Stimulated activated effector memory CD8-positive, alpha-beta T cell treated with anti-CD3 and anti-CD28 coated beads, Interleukin-12 subunit alpha, Interleukin-12 subunit beta, amount 100 ng/mL, for 72 hours (primary cell): ENCODE data around the gene EME1.
"Not testable (repeated sequence)": the region's sequence is repeated elsewhere in the genome, so short reads cannot be mapped to it uniquely, and the experiment has no call there.

Experiments
- ATAC-seq: fragments of 150-1000 bp; cut with Tn5 transposase; 2 replicates; pipeline ENCODE4 v1.10.0; 2021
- DNase-seq, 2 donors: peaks; one replicate each; pipeline ENCODE4 v3.0.0; 2021 to 2022; ENCODE audit warnings: low spot score in 2 of 2
- H3K27ac Mint-ChIP-seq: one replicate; pipeline ENCODE4 v1.8.0; 2022; ENCODE audit warnings: mild to moderate bottlenecking, mixed read lengths
- H3K36me3 Mint-ChIP-seq: one replicate; pipeline ENCODE4 v1.8.0; 2022; ENCODE audit warnings: mild to moderate bottlenecking, mixed read lengths
- H3K4me1 Mint-ChIP-seq: one replicate; pipeline ENCODE4 v1.8.0; 2022; ENCODE audit warnings: mixed read lengths
- H3K4me3 Mint-ChIP-seq: one replicate; pipeline ENCODE4 v1.8.0; 2022; ENCODE audit warnings: mild to moderate bottlenecking, mixed read lengths
- H3K9me3 Mint-ChIP-seq: one replicate; pipeline ENCODE4 v1.8.0; 2022; ENCODE audit warnings: mixed read lengths

The EME1 gene

GRCh38 chr17:50389534-50389933, 16.5 kb downstream of the EME1 start:
- Mint-ChIP-seq H3K27ac (peak overlapping the region; percentile 40), H3K4me1 (peaks cover 16% of the 10 kb centered on the region), H3K36me3 (peaks cover 100% of the 10 kb centered on the region), H3K9me3 (no peaks in the 10 kb centered on the region), H3K4me3 (no peak overlapping the region)
- DNase-seq (no peak), ATAC-seq (no peak)

- Mint-ChIP-seq H3K36me3 (peaks cover 85% of the 10 kb centered on the region), H3K4me1 (peaks cover 35% of the 10 kb centered on the region), H3K9me3 (no peaks in the 10 kb centered on the region), H3K4me3 (no peak overlapping the region), H3K27ac (peak overlapping the region; percentile 53)
- ATAC-seq (no peak), DNase-seq (no peak)
Measured at GRCh38 chr17:50392621-50393020, 19.6 kb downstream of the EME1 start.

- Mint-ChIP-seq H3K9me3 (no peaks in the 10 kb centered on the region), H3K4me1 (peaks cover 40% of the 10 kb centered on the region), H3K36me3 (peaks cover 74% of the 10 kb centered on the region), H3K27ac (peak overlapping the region; percentile 53), H3K4me3 (no peak overlapping the region)
- ATAC-seq (no peak), DNase-seq (no peak)
Measured at GRCh38 chr17:50393700-50394099, 20.7 kb downstream of the EME1 start.

- Mint-ChIP-seq H3K4me3 (peak overlapping the region; percentile 91), H3K27ac (peak overlapping the region; percentile 94), H3K4me1 (peaks cover 40% of the 10 kb centered on the region), H3K36me3 (peaks cover 64% of the 10 kb centered on the region), H3K9me3 (no peaks in the 10 kb centered on the region)
- DNase-seq, result no peak
- ATAC-seq, result no peak
Measured at GRCh38 chr17:50394711-50395110, 21.7 kb downstream of the EME1 start.

- Mint-ChIP-seq H3K9me3 (no peaks in the 10 kb centered on the region), H3K4me1 (peaks cover 40% of the 10 kb centered on the region), H3K36me3 (peaks cover 47% of the 10 kb centered on the region), H3K27ac (peak overlapping the region; percentile 94), H3K4me3 (peak overlapping the region; percentile 91)
- DNase-seq (peak in 1 of 2 donors; percentile 61), ATAC-seq (peak; percentile 59)
Measured at GRCh38 chr17:50396261-50397110, 23.5 kb downstream of the EME1 start.

GRCh38 chr17:50397111-50397918, 24.3 kb downstream of the EME1 start, which contains the start of gene LRRC59:
TSS of gene LRRC59 (minus strand) at chr17:50397523. CDS start at chr17:50397317, 206 bp downstream.
- peaks cover 38% of the 10 kb centered on the region for H3K36me3 Mint-ChIP-seq
- peak within 1 kb of the TSS; percentile 94 for H3K27ac Mint-ChIP-seq
- peaks cover 40% of the 10 kb centered on the region for H3K4me1 Mint-ChIP-seq
- peak; percentile 98 to 99 for DNase-seq
- no peaks in the 10 kb centered on the region for H3K9me3 Mint-ChIP-seq
- peak; percentile 99 for ATAC-seq
- H3K4me3 Mint-ChIP-seq, result peak within 1 kb of the TSS; percentile 91

GRCh38 chr17:50397919-50398285, 24.9 kb downstream of the EME1 start:
- peak overlapping the region; percentile 94 for H3K27ac Mint-ChIP-seq
- H3K4me3 Mint-ChIP-seq, result peak overlapping the region; percentile 91
- DNase-seq (no peak), ATAC-seq (no peak)
- peaks cover 39% of the 10 kb centered on the region for H3K4me1 Mint-ChIP-seq
- H3K9me3 Mint-ChIP-seq, result no peaks in the 10 kb centered on the region
- H3K36me3 Mint-ChIP-seq, result peaks cover 32% of the 10 kb centered on the region

- peaks cover 25% of the 10 kb centered on the region for H3K36me3 Mint-ChIP-seq
- not testable (repeated sequence) for ATAC-seq, DNase-seq, H3K9me3 Mint-ChIP-seq, H3K4me3 Mint-ChIP-seq, H3K27ac Mint-ChIP-seq
- peaks cover 31% of the 10 kb centered on the region for H3K4me1 Mint-ChIP-seq
Measured at GRCh38 chr17:50398672-50399071, 25.6 kb downstream of the EME1 start.

- not testable (repeated sequence) for H3K4me3 Mint-ChIP-seq, H3K27ac Mint-ChIP-seq, ATAC-seq, DNase-seq, H3K9me3 Mint-ChIP-seq
- Mint-ChIP-seq H3K36me3 (peaks cover 15% of the 10 kb centered on the region), H3K4me1 (peaks cover 24% of the 10 kb centered on the region)
Measured at GRCh38 chr17:50399591-50399990, 26.6 kb downstream of the EME1 start.

- H3K27ac Mint-ChIP-seq, H3K36me3 Mint-ChIP-seq, DNase-seq, ATAC-seq, H3K9me3 Mint-ChIP-seq, H3K4me3 Mint-ChIP-seq, H3K4me1 Mint-ChIP-seq: not testable (repeated sequence)
Measured at GRCh38 chr17:50405351-50405750, 32.3 kb downstream of the EME1 start.

- DNase-seq, result no peak
- Mint-ChIP-seq H3K9me3 (no peaks in the 10 kb centered on the region), H3K36me3 (no peaks in the 10 kb centered on the region), H3K4me1 (no peaks in the 10 kb centered on the region), H3K4me3 (no peak overlapping the region), H3K27ac (no peak overlapping the region)
- ATAC-seq, result no peak
Measured at GRCh38 chr17:50406578-50406977, 33.5 kb downstream of the EME1 start.

GRCh38 chr17:50407921-50408320, 34.9 kb downstream of the EME1 start:
- H3K36me3 Mint-ChIP-seq, result no peaks in the 10 kb centered on the region
- no peaks in the 10 kb centered on the region for H3K4me1 Mint-ChIP-seq
- no peak overlapping the region for H3K4me3 Mint-ChIP-seq
- ATAC-seq (no peak), DNase-seq (no peak)
- H3K27ac Mint-ChIP-seq, result no peak overlapping the region
- H3K9me3 Mint-ChIP-seq, result no peaks in the 10 kb centered on the region

GRCh38 chr17:50412188-50412732, 39.2 kb downstream of the EME1 start:
- H3K9me3 Mint-ChIP-seq, result no peaks in the 10 kb centered on the region
- H3K4me3 Mint-ChIP-seq, result no peak overlapping the region
- H3K27ac Mint-ChIP-seq, result no peak overlapping the region

GRCh38 chr17:50414808-50415207, 41.8 kb downstream of the EME1 start:
- peaks cover 5% of the 10 kb centered on the region for H3K4me1 Mint-ChIP-seq
- no peak for ATAC-seq
- H3K36me3 Mint-ChIP-seq, result no peaks in the 10 kb centered on the region

More at GRCh38 chr17:50412188-50412732, 39.2 kb downstream of the EME1 start:
- Mint-ChIP-seq H3K4me1 (no peaks in the 10 kb centered on the region), H3K36me3 (no peaks in the 10 kb centered on the region)
- ATAC-seq (no peak), DNase-seq (no peak)

GRCh38 chr17:50419577-50419976, 46.5 kb downstream of the EME1 start:
- H3K4me3 Mint-ChIP-seq, DNase-seq, H3K27ac Mint-ChIP-seq, ATAC-seq, H3K9me3 Mint-ChIP-seq, H3K36me3 Mint-ChIP-seq: not testable (repeated sequence)
- H3K4me1 Mint-ChIP-seq, result peaks cover 15% of the 10 kb centered on the region

More at GRCh38 chr17:50414808-50415207, 41.8 kb downstream of the EME1 start:
- H3K9me3 Mint-ChIP-seq, result peaks cover 2% of the 10 kb centered on the region
- H3K4me3 Mint-ChIP-seq, result no peak overlapping the region
- no peak overlapping the region for H3K27ac Mint-ChIP-seq
- DNase-seq, result no peak
